Upper lobe of left lung (tissue), 4 donors: ENCODE results near the gene CLSTN2.

ENCODE experiments used
- CTCF ChIP-seq, 6 experiments: fragments of 450-650 bp in 4 of 6; fragments of 200-600 bp in 2 of 6; sonication (generic) in 2 of 6; IDR thresholded peaks; one replicate each; pipeline ENCODE4 v1.5.1; 2016 to 2019; ENCODE audit warnings: antibody characterized with exemption in 6 of 6
- EP300 ChIP-seq, 4 donors: sonication (generic); formaldehyde crosslinking; IDR thresholded peaks; one replicate each; pipeline ENCODE4 v1.5.1; 2017; ENCODE audit warnings: antibody characterized with exemption in 4 of 4, control low read depth in 2 of 4
- POLR2A ChIP-seq, 4 donors: fragments of 450-650 bp; IDR thresholded peaks; one replicate each; pipeline ENCODE4 v1.5.1; 2016 to 2017; ENCODE audit warnings: antibody characterized with exemption in 4 of 4, mild to moderate bottlenecking in 2 of 4
- POLR2AphosphoS5 ChIP-seq, 2 donors: sonication (generic); formaldehyde crosslinking; IDR thresholded peaks; one replicate each; pipeline ENCODE4 v1.5.1; 2017; ENCODE audit warnings: antibody characterized with exemption in 2 of 2

GRCh38 chr3:140088513-140088912 is 153.5 kb downstream of the CLSTN2 start:
- no peak for TF ChIP-seq POLR2AphosphoS5 (IDR thresholded peaks at IDR 0.05)
- TF ChIP-seq CTCF (IDR thresholded peaks at IDR 0.05), result no peak
- TF ChIP-seq POLR2A (IDR thresholded peaks at IDR 0.05), result no peak
- no peak for TF ChIP-seq EP300 (IDR thresholded peaks at IDR 0.05)
